ENCODE measurements around the gene KRT6A.

DNA sequence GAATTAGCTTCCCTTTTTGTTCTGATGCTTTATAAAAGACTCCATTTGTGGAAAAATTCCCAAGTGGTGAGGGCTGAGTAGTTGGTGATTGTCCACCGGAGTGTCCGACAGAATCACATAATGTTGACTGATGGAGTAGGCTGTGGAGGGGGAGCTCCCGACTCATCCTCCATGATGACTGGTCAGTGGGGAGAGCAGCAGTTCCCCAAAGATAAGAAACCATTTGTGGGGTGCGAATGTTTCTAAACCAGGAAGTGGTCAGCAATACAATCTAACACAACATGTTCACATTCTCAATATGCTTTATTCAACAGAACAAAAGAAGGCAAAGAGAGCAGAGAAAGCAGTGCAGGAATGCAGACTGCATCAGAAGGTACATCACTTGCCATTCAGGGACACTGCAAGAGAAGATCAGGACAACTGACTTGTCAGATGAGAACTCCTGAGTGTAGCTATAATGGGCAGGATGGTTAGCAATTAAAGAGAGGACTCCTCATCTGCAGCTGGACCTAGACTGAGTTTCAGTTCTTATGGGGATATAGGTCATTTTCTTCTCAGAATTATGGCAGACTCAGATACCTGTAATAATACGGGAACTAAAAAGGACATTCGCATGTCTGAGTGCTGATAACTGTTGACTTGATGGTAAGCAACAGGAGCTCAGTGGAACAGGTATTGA is 46.6 kb downstream of the KRT6A start:
- TF ChIP-seq, protein P1, sequence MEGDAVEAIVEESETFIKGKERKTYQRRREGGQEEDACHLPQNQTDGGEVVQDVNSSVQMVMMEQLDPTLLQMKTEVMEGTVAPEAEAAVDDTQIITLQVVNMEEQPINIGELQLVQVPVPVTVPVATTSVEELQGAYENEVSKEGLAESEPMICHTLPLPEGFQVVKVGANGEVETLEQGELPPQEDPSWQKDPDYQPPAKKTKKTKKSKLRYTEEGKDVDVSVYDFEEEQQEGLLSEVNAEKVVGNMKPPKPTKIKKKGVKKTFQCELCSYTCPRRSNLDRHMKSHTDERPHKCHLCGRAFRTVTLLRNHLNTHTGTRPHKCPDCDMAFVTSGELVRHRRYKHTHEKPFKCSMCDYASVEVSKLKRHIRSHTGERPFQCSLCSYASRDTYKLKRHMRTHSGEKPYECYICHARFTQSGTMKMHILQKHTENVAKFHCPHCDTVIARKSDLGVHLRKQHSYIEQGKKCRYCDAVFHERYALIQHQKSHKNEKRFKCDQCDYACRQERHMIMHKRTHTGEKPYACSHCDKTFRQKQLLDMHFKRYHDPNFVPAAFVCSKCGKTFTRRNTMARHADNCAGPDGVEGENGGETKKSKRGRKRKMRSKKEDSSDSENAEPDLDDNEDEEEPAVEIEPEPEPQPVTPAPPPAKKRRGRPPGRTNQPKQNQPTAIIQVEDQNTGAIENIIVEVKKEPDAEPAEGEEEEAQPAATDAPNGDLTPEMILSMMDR (IDR thresholded peaks at IDR 0.05), result no peak
- no peak for TF ChIP-seq POLR2A (IDR thresholded peaks at IDR 0.05)

Measured in Peyer's patch (tissue), 4 donors.